ENCODE measurements around the gene MAML2. TPM values are rescaled to one million over a fixed set of nuclear protein-coding genes. Genes with fewer than 3 reads are reported as not detected.

Gene MAML2
- total RNA-seq, 3 donors from 2014 or later: 45.6 to 82.8 (median 68.2) TPM

DNA sequence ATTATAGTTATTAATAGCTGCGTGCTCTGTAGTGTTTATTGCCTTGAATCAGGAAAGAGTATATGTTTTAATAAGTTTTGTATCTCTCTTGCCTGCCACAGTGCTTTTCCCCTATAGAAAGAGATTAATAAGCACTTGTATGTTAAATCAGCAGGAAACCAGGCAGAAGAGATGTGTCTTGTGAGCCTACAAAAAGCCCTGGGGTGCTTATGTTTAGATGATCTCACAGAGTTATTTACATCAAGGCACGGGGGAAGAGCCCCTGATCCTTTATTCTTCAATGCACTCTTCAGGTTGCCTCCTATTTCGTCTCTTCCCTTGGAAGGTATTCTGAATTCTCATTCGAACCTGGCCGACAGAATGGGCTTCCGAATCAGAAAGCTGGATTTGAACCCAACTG is 183.0 kb downstream of the MAML2 start:
- Histone ChIP-seq H3K4me1 (peaks cover 5 to 24% of the 10 kb centered on the region in 2 donors), H3K4me3 (no peak overlapping the region), H3K27me3 (no peaks in the 10 kb centered on the region), H3K27ac (peak overlapping the region; percentile 26 to 32), H3K9me3 (no peaks in the 10 kb centered on the region), H3K36me3 (no peaks in the 10 kb centered on the region)
- no peak for DNase-seq (ENCODE audit: low spot score in 2 of 2)
- TF ChIP-seq CTCF (IDR thresholded peaks at IDR 0.05) (no peak), POLR2AphosphoS5 (IDR thresholded peaks at IDR 0.05) (no peak), POLR2A (IDR thresholded peaks at IDR 0.05) (no peak)
- intact Hi-C loops (cut with DNase I; ENCODE audit: low total_unique reads): no loop called here

- Histone ChIP-seq H3K4me3 (no peak overlapping the region), H3K27ac (peak overlapping the region; percentile 87 to 97), H3K27me3 (no peaks in the 10 kb centered on the region), H3K4me1 (peaks cover 5 to 34% of the 10 kb centered on the region in 2 donors), H3K36me3 (no peaks in the 10 kb centered on the region), H3K9me3 (no peaks in the 10 kb centered on the region)
- no peak for DNase-seq (ENCODE audit: low spot score in 2 of 2)
- TF ChIP-seq POLR2AphosphoS5 (IDR thresholded peaks at IDR 0.05) (no peak), POLR2A (IDR thresholded peaks at IDR 0.05) (no peak), CTCF (IDR thresholded peaks at IDR 0.05) (no peak)
- intact Hi-C loops (cut with DNase I; ENCODE audit: low total_unique reads): no loop called here
Observed at GRCh38 chr11:96158126-96158525, 184.9 kb downstream of the MAML2 start.

GRCh38 chr11:96157517-96157873 is 185.5 kb downstream of the MAML2 start:
- intact Hi-C loops (cut with DNase I; ENCODE audit: low total_unique reads): no loop called here
- H3K4me3 ChIP-seq: no peak overlapping the region

GRCh38 chr11:96156379-96156722 is 186.6 kb downstream of the MAML2 start:
- H3K36me3 ChIP-seq: no peaks in the 10 kb centered on the region
- DNase-seq (ENCODE audit: low spot score in 2 of 2): no peak
- H3K9me3 ChIP-seq: no peaks in the 10 kb centered on the region
- H3K27me3 ChIP-seq: no peaks in the 10 kb centered on the region
- H3K27ac ChIP-seq: peak overlapping the region; percentile 87 to 97
- H3K4me1 ChIP-seq: peaks cover 5 to 30% of the 10 kb centered on the region in 2 donors
- intact Hi-C loops (cut with DNase I; ENCODE audit: low total_unique reads): no loop called here
- TF ChIP-seq POLR2A (IDR thresholded peaks at IDR 0.05) (no peak), CTCF (IDR thresholded peaks at IDR 0.05) (no peak), POLR2AphosphoS5 (IDR thresholded peaks at IDR 0.05) (no peak)
- peak overlapping the region in 2 of 3 donors; percentile 0 to 56 for H3K4me3 ChIP-seq

More at GRCh38 chr11:96157517-96157873, 185.5 kb downstream of the MAML2 start:
- Histone ChIP-seq H3K27ac (peak overlapping the region; percentile 87 to 97), H3K9me3 (no peaks in the 10 kb centered on the region), H3K4me1 (peaks cover 5 to 30% of the 10 kb centered on the region in 2 donors), H3K27me3 (no peaks in the 10 kb centered on the region), H3K36me3 (no peaks in the 10 kb centered on the region)
- DNase-seq (ENCODE audit: low spot score in 2 of 2): no peak
- TF ChIP-seq POLR2A (IDR thresholded peaks at IDR 0.05) (no peak), CTCF (IDR thresholded peaks at IDR 0.05) (no peak), POLR2AphosphoS5 (IDR thresholded peaks at IDR 0.05) (no peak)

- H3K4me1 ChIP-seq: peaks cover 5 to 30% of the 10 kb centered on the region in 2 donors
- H3K27ac ChIP-seq: peak overlapping the region; percentile 87 to 97
- peak overlapping the region in 2 of 3 donors; percentile 0 to 56 for H3K4me3 ChIP-seq
- DNase-seq (ENCODE audit: low spot score in 2 of 2): peak in 1 of 2 donors; percentile 60
- no peaks in the 10 kb centered on the region for H3K36me3 ChIP-seq
- H3K27me3 ChIP-seq: no peaks in the 10 kb centered on the region
- no peaks in the 10 kb centered on the region for H3K9me3 ChIP-seq
- intact Hi-C loops (cut with DNase I; ENCODE audit: low total_unique reads): no loop called here
- TF ChIP-seq POLR2A (IDR thresholded peaks at IDR 0.05) (no peak), POLR2AphosphoS5 (IDR thresholded peaks at IDR 0.05) (peak in 2 of 3 donors; percentile 50 to 59), CTCF (IDR thresholded peaks at IDR 0.05) (peak in 1 of 3 donors; percentile 17)
Observed at GRCh38 chr11:96155627-96156378, 187.2 kb downstream of the MAML2 start.
